CD4-positive, alpha-beta T cell treated with Interleukin-6 at 100 ng/mL for 8 hours (primary cell): ENCODE measurements around the gene SMARCC2.

ENCODE experiments used
- DNase-seq: peaks from one replicate; pipeline ENCODE4 v3.0.0-alpha.2; 2020; ENCODE audit warnings: mixed read lengths, low spot score

Gene SMARCC2

DNA sequence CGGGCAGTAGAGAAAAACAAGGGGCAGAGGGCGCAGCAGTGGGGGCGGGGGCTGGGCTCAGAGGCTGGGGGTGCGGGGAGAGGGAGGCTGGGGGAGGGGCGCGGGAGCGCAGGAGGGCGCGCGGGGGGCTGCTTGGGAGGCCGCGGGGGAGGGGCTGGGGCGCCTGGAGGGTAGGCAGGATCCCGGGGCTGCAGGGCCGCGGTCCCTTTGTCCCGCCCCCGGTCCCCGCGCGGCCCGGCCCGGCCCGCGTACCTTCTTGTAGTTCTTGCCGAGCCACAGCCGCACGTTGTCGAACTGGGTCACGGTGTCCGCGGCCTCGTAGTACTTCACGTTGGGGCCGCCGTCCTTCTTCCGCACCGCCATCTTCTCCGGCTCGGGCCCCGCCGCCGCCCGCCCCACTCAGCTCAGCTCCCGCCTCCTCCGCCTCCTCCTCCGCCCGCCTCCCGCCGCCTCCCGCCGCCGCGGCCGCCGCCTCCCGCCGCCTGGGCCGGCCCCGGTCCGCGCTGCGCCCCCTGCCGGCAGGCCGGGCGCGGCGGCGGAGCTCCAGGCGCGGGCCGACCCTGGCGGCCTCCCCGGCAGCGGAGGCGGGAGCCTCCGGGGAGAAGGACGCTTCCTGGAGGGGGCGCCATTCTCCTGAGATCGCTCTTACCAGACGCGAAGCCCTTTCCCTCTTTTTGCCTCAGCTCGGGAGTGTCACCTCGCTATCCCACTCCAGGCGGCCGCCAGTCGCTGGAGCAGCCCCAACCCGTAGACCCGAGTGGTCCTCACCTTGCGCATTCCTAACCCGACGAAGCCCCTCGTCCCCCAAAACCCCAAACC, at the start of gene SMARCC2:
TSS of gene SMARCC2 (minus strand) at position 385 of the 819 bp plus-strand sequence. CDS start at position 363, 22 bp downstream.
- peak; percentile 80 for DNase-seq

DNA sequence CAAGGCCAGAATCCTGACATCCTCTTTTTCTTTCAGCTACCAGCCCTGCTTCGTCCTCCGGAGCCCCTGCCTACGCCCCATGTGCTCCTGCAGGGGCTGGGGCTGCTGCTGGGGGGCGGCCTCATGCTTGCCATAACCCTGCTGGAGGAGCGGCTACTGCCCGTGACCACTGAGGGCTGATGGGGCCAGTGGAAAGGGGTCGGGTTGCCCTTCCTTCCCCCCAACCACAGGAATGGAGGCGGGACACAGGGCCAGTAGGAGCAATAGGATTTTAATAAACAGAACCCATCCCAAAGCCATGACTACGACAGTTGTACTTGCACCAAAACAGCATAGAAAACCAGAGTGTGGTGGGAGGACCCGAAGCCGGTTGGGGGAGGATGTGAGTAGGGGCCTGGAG, 48.3 kb upstream of the SMARCC2 start:
- DNase-seq, result no peak

DNA sequence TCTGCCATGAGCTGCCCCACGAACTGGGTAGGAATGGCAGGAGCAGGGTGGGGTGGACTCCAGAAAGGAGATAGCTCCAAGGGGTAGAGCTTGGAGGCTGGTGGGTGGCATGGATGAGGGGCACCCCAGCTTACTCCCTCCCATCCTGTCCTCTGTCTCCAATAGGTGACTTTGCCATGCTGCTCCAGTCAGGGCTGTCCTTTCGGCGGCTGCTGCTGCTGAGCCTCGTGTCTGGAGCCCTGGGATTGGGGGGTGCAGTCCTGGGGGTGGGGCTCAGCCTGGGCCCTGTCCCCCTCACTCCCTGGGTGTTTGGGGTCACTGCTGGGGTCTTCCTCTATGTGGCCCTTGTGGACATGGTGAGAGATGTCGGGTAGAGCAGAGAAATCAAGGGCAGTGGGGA, 47.7 kb upstream of the SMARCC2 start:
- no peak for DNase-seq

DNA sequence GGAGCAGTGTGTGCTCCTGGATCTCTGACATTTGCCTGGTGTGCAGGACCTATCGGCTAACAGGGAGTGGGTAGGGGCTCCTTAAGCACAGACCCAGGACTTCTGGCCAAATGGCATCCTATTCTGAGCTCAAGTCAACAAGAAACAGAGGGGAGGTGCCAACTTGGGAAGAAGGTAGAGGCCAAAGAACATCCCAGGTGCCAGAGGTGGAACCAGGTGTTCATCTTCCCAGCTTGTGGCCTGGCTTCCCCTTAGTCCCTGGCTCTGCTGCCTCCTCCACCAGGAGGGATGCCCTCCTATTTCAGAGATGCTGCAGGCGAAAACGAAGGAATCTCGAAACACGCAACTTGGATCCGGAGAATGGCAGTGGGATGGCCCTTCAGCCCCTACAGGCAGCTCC, 46.8 kb upstream of the SMARCC2 start:
- no peak for DNase-seq

GRCh38 chr12:56234746-56235436, 45.6 kb upstream of the SMARCC2 start:
- no peak for DNase-seq

DNA sequence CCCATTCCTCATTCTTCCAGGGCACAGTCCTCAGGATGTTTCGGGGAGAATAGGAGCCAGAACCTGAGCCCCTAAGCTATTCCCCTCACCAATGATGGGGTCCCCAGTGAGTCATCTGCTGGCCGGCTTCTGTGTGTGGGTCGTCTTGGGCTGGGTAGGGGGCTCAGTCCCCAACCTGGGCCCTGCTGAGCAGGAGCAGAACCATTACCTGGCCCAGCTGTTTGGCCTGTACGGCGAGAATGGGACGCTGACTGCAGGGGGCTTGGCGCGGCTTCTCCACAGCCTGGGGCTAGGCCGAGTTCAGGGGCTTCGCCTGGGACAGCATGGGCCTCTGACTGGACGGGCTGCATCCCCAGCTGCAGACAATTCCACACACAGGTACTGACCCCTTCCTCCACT, 41.9 kb upstream of the SMARCC2 start:
- DNase-seq, result no peak

GRCh38 chr12:56230432-56231183, 41.3 kb upstream of the SMARCC2 start:
- no peak for DNase-seq

- no peak for DNase-seq
These were observed 40.7 kb upstream of the SMARCC2 start, which contains the start of gene SLC39A5 for GRCh38 chr12:56229916-56230431. SLC39A5 (plus strand) TSS chr12:56230051; CDS start chr12:56231275, 1,224 bp downstream.

- DNase-seq, result no peak
These were observed 39.8 kb upstream of the SMARCC2 start for GRCh38 chr12:56229082-56229481.

DNA sequence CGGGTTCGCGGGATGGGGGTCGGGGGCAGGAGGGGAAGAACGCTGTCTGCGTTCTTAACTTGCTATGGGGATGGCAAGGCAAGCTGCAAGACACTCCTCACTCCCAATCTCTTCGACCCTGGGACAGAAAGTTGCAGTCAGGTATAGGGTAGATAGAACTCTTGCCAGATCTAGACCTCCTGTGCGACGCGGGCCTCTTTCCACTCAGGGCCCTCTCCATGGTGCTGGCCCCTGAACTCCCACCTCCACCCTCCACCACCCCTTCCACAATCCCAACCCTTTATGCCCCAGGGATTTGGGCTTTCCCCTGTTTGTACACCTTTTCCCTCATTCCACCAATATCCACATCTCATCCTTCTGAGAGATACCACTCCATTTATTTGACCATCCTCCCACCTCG, 35.7 kb upstream of the SMARCC2 start:
- no peak for DNase-seq

DNA sequence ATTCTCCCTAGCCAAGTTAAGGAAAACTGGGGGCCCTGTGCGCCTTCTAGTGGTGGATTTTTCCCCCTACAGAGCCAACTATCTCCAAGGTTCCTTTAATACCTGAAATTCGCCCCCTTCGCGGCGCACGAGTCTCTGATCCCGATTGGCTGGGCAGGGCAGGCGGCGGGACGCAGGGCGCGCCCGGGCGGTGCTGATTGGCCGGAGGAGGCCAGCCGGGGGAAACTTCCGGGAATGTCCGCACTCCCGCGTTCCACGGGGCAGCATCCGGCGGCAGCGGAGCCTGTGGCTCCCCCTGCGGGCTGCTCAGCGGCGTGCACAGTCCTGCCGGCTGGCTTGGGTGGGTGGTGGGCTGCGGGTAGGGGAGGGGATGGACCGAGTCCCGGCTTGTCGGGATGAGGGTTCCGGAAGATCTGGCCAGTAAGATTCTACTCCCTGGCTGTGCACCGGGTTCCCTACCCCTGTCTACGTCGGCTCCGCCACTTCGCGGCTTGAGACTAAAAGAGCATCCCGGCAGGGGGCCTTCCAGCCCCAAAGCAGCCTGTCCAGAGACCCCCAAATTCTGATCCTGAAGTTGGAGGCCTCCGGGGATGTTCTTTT, 34.9 kb upstream of the SMARCC2 start, which contains the start of gene NABP2:
TSS of gene NABP2 (plus strand) at position 241 of the 600 bp plus-strand sequence. CDS start 515 bp downstream, outside the sequence.
- peak; percentile 94 for DNase-seq

- DNase-seq, result no peak
These were observed 34.4 kb upstream of the SMARCC2 start for GRCh38 chr12:56223571-56224101.

GRCh38 chr12:56222531-56222895, 33.2 kb upstream of the SMARCC2 start:
- no peak for DNase-seq

DNA sequence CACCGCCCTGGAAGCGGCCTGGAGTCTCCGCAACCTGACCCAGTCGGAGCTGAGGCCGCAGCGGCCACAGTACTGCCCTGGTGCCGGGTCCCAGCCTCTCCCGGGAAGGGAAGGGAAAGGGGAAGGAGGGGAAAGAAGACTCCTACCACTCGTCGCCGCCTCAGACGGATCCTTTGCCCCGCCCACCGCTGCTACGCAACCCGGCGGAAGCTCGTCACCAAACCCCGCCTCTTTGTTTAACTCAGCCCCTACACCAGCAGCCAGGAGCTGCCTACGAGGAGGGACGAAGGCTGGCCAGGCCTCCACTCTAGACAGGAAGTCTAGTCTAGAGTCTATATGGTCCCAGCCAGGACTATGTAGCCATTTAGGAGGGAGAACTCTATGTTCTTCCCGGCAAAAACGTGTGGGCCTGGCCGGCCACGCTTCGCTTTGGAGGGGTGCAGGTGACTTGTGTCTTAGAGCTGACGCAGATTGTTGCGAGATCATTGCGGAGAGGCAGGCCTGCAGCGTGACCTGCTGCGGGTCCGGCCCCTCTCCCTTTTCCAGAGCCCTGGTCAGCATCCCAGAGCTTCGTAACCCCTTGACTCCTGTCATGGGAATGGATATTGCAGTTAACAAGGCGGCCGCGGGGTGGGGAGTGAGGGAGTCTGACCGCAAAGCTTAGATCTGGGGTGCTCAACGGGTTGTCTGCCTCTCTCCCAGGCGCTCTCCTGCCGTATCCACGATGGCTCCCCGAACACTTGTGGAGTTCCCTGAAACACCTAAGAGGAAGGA, 32.7 kb upstream of the SMARCC2 start, which contains the start of gene RNF41:
TSS of gene RNF41 (minus strand) at position 166 of the 774 bp plus-strand sequence. CDS start 7,875 bp downstream, outside the sequence.
- DNase-seq, result peak; percentile 90

DNA sequence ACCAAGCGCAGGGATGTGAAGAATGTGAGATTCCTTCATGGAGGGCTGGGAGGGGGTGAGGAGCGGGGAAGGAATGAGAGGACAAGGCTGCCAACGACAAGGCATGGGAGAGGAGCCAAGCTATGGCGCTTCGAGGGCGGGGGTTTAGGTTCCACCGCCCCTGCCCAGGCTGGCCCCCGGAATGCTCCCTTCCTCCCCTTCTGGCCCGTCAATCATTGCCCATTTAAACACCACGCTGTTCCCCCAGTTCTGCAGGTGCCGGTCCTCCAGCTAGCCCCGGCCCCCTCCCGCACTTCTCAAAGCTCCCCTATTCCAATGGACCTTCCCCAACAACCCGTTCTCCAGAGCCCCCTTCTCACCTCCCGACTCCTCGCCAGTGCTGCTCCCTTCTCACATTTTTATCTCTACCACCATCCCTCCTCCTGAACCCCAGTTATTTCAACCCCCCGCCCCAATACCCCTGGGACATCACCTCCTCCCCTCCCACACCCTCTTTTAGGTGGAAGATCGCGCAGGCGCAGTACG, 32.0 kb upstream of the SMARCC2 start:
- no peak for DNase-seq

DNA sequence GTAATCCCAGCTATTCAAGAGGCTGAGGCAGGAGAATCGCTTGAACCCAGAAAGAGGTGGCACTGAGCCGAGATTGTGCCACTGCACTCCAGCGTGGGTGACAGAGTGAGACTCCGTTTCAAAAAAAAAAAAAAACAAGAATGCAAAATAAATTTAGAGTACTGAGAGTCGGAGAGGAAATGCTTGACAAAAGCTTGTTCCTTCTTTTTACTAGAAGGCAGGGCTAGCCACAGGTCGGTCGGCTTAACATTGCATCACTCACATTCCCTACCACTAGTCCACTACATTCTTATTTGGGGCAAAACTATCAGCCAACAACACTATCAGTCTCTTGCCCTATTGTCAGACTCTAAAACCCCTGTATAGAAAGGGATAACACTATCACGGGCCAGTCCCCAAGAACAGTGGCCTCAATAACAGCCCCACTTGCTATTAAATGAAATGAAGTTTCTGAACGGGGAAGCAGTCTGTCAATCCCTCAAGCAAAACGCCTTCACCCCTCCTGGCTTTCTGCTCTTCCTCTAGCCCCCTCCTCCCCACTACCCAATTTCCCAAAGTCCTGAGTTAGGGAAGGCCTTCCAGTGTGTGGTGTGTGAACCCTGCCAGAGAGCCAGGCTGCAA, 31.4 kb upstream of the SMARCC2 start:
- no peak for DNase-seq

DNA sequence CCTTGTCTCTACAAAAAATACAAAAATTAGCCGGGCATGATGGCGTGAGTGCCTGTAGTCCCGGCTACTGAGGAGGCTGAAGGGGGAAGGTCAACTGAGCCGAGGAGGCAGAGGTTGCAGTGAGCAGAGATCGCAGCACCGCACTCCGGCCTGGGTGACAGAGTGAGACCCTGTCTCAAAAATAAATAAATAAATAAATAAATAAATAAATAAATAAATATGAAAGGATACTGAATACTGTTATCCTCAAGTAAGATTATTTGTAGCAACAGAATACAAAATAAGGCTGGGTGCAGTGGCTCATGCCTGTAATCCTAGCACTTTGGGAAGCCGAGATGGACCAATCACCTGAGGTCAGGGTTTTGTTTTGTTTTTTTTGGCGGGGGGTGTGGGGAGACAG, 30.6 kb upstream of the SMARCC2 start:
- DNase-seq, result no peak

DNA sequence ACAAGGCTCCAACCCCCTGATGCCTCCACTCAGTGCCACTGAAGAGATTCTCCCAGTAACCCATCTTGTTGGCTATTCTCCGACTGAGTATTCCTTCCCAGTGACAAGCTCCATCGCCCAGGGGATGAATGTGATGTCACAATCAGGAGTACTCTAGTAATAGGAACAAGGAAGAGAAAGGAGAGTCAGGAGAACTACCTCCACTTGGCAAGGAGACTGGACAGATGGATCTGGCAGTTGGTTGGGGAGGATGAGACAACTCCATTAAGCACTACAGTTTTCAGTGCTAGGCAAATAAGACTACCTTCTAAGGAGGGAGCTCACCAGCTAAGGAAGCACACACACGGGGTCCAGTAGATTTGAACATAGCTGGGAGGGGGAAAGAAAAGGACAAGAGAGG, 27.2 kb upstream of the SMARCC2 start:
- DNase-seq, result no peak

DNA sequence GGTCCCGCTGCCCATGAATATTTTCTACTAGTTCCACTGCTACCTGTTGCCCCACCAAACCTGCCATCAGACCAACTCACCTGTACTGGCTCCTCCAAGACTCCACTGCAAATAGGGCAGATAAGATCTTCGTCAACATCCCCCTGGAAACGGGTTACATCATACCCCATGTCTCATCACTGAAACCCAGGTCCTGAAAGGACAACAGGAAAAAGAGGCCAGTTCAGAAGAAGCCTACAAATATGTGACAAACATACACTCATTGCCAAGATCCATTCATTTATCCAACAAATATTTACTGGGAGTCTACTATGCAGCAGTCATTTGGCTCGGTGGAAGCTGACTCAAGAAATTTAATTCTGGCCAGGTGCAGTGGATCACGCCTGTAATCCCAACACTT, 24.6 kb upstream of the SMARCC2 start:
- DNase-seq, result no peak

- no peak for DNase-seq
These were observed 23.1 kb upstream of the SMARCC2 start for GRCh38 chr12:56212361-56212760.
